B cell (primary cell): ENCODE data around the gene EEF1E1. TPM values are rescaled to one million over a fixed set of nuclear protein-coding genes. Genes with fewer than 3 reads are reported as not detected.

Experiments
- ATAC-seq: fragments of 200-7000 bp; cut with Tn5 transposase; one replicate; pipeline ENCODE4 v1.10.0; 2021; ENCODE audit warnings: low read depth, mild to moderate bottlenecking, moderate number of reproducible peaks, moderate library complexity
- CTCF ChIA-PET: fragments of 350-600 bp; sonication (Branson Sonifier 250); formaldehyde crosslinking; loops from one replicate; lab custom pipeline; 2021; ENCODE audit warnings: antibody characterized with exemption, inconsistent platforms; lab: Charles Lee
- POLR2A ChIA-PET: fragments of 350-600 bp; sonication (Branson Sonifier 250); formaldehyde crosslinking; loops from one replicate; lab custom pipeline; 2021; ENCODE audit warnings: antibody characterized with exemption; lab: Charles Lee
- DNase-seq: peaks from one replicate; pipeline ENCODE4 v3.0.0; 2013
- H2AFZ ChIP-seq: 2 replicates; pipeline ENCODE4 v1.6.1; 2012; ENCODE audit warnings: mild to moderate bottlenecking, low read depth, low read length; ENCODE audit not compliant: insufficient read depth, poor library complexity, severe bottlenecking
- H3K27ac ChIP-seq, 2 donors: 1 replicate in 1 of 2; 2 replicates in 1 of 2; pipeline ENCODE4 v1.5.1; 2012 to 2013; ENCODE audit warnings: low read length in 2 of 2, mild to moderate bottlenecking in 2 of 2, moderate library complexity in 1 of 2
- H3K27me3 ChIP-seq, 4 experiments: fragments of 200-600 bp in 1 of 4; sonication (generic) in 1 of 4; replicated peaks in 1 of 4; 1 replicate in 2 of 4; 2 replicates in 2 of 4; pipeline versions ENCODE4 v1.6.1 to v1.7.0; 2013 to 2016; ENCODE audit warnings: low read length in 3 of 4, mild to moderate bottlenecking in 2 of 4, mixed read lengths in 1 of 4, moderate library complexity in 1 of 4; ENCODE audit not compliant: insufficient read depth in 4 of 4, control insufficient read depth in 3 of 4; ENCODE audit errors: control extremely low read depth in 1 of 4
- H3K36me3 ChIP-seq, 2 experiments: replicated peaks in 1 of 2; 1 replicate in 1 of 2; 2 replicates in 1 of 2; pipeline versions ENCODE4 v1.6.1 to v1.7.1; 2013; ENCODE audit warnings: low read length in 1 of 2; ENCODE audit not compliant: insufficient read depth in 2 of 2, control insufficient read depth in 1 of 2; ENCODE audit errors: control extremely low read depth in 1 of 2, extremely low read depth in 1 of 2
- H3K4me1 ChIP-seq, 2 donors: fragments of 200-600 bp in 1 of 2; sonication (generic) in 1 of 2; 1 replicate in 1 of 2; 2 replicates in 1 of 2; pipeline versions ENCODE4 v1.5.1 to v1.6.1; 2013 to 2017; ENCODE audit warnings: low read length in 2 of 2; ENCODE audit not compliant: control insufficient read depth in 2 of 2, insufficient read depth in 2 of 2
- H3K4me2 ChIP-seq: replicated peaks from 2 replicates; pipeline ENCODE3; 2012; ENCODE audit warnings: mild to moderate bottlenecking, low read depth, low read length; ENCODE audit not compliant: poor library complexity, severe bottlenecking
- H3K4me3 ChIP-seq, 5 experiments: fragments of 200-600 bp in 1 of 5; sonication (generic) in 1 of 5; 1 replicate in 3 of 5; 2 replicates in 2 of 5; pipeline versions ENCODE4 v1.5.1 to v1.7.0; 2011 to 2016; ENCODE audit warnings: low read length in 4 of 5, mild to moderate bottlenecking in 4 of 5, low read depth in 2 of 5, control low read depth in 1 of 5, moderate library complexity in 1 of 5; ENCODE audit not compliant: insufficient read depth in 1 of 5; ENCODE audit errors: control extremely low read depth in 1 of 5, extremely low read depth in 1 of 5
- H3K79me2 ChIP-seq: fragments of 200-600 bp; sonication (generic); one replicate; pipeline ENCODE4 v1.6.0; 2016; ENCODE audit warnings: low read length; ENCODE audit not compliant: control insufficient read depth, insufficient read depth
- H3K9ac ChIP-seq: fragments of 200-600 bp; sonication (generic); 2 replicates; pipeline ENCODE4 v1.6.1; 2017; ENCODE audit warnings: mild to moderate bottlenecking, low read length, moderate library complexity
- H3K9me3 ChIP-seq, 3 donors: one replicate each; pipeline versions ENCODE4 v1.6.1 to v1.7.1; 2013; ENCODE audit warnings: low read length in 2 of 3; ENCODE audit not compliant: control insufficient read depth in 2 of 3, insufficient read depth in 1 of 3; ENCODE audit errors: control extremely low read depth in 1 of 3
- H4K20me1 ChIP-seq: 2 replicates; pipeline ENCODE4 v1.6.0; 2012; ENCODE audit warnings: mild to moderate bottlenecking, low read length; ENCODE audit not compliant: insufficient read depth, control insufficient read depth, poor library complexity, severe bottlenecking
- H3K27ac Mint-ChIP-seq: one replicate; pipeline ENCODE4 v1.8.0; 2021; ENCODE audit warnings: mixed read lengths
- H3K27me3 Mint-ChIP-seq: one replicate; pipeline ENCODE4 v1.8.0; 2021; ENCODE audit warnings: mixed read lengths
- H3K4me1 Mint-ChIP-seq: one replicate; pipeline ENCODE4 v1.8.0; 2021; ENCODE audit warnings: mixed read lengths
- H3K4me3 Mint-ChIP-seq: one replicate; pipeline ENCODE4 v1.8.0; 2021; ENCODE audit warnings: mixed read lengths
- H3K9me3 Mint-ChIP-seq: one replicate; pipeline ENCODE4 v1.8.0; 2022; ENCODE audit warnings: mixed read lengths; ENCODE audit not compliant: insufficient read depth
- EZH2 ChIP-seq: IDR thresholded peaks from 2 replicates; pipeline ENCODE4 v1.6.1; 2012; ENCODE audit warnings: borderline replicate concordance, low read depth, mild to moderate bottlenecking, moderate library complexity, low read length; ENCODE audit not compliant: insufficient read depth, poor library complexity, severe bottlenecking
- WGBS: methylation state at CpG from one replicate; pipeline ENCODE4 v1.1.5; 2013; ENCODE audit warnings: missing lambda C conversion rate; ENCODE audit not compliant: insufficient coverage; 5-methylcytosine and 5-hydroxymethylcytosine counted together
- intact Hi-C: fragments of 100-400 bp; cut with micrococcal nuclease; formaldehyde crosslinking; loops from one replicate; pipeline ENCODE4 v1.10.0; 2022
- polyA plus RNA-seq: library from polyadenylated mRNA; depleted of rRNA; stranded (reverse); fragments of >200 nt; gene quantifications from 2 replicates; pipeline ENCODE4 v1.2.3, GENCODE V29; 2012
- total RNA-seq, 2 donors: library from RNA; stranded (reverse); fragments of 120-200 nt in 1 of 2; gene quantifications; 1 replicate in 1 of 2; 2 replicates in 1 of 2; pipeline versions ENCODE4 v1.2.3 to v1.2.4, GENCODE V29; 2013 to 2022
- TF ChIP-seq, protein P1 (sequence below): fragments of 200-600 bp; IDR thresholded peaks from one replicate; pipeline ENCODE4 v1.8.0; 2022; ENCODE audit warnings: antibody characterized with exemption, mild to moderate bottlenecking

EEF1E1 gene
- total and polyA plus RNA-seq, 2 donors (not counting 1 experiment from before 2014, with no cell fraction given): 20.1 to 23.1 TPM

GRCh38 chr6:8079126-8079525 lies 23.2 kb downstream of the EEF1E1 start:
- Histone ChIP-seq H3K9ac (no peak overlapping the region), H3K4me2 (no peak overlapping the region), H4K20me1 (no peaks in the 10 kb centered on the region), H2AFZ (no peak overlapping the region), H3K4me3 (no peak overlapping the region), H3K9me3 (no peaks in the 10 kb centered on the region), H3K27ac (no peak overlapping the region), H3K27me3 (no peaks in the 10 kb centered on the region), H3K4me1 (peaks cover 3 to 5% of the 10 kb centered on the region in 2 donors), H3K79me2 (no peaks in the 10 kb centered on the region), H3K36me3 (peaks cover 1 to 11% of the 10 kb centered on the region in 2 experiments)
- Mint-ChIP-seq H3K4me3 (no peak overlapping the region), H3K9me3 (no peaks in the 10 kb centered on the region), H3K27me3 (no peaks in the 10 kb centered on the region), H3K27ac (no peak overlapping the region), H3K4me1 (peaks cover 4% of the 10 kb centered on the region)
- WGBS: no CpG with 5 or more reads among the region's 2 CpGs
- TF ChIP-seq, protein P1, sequence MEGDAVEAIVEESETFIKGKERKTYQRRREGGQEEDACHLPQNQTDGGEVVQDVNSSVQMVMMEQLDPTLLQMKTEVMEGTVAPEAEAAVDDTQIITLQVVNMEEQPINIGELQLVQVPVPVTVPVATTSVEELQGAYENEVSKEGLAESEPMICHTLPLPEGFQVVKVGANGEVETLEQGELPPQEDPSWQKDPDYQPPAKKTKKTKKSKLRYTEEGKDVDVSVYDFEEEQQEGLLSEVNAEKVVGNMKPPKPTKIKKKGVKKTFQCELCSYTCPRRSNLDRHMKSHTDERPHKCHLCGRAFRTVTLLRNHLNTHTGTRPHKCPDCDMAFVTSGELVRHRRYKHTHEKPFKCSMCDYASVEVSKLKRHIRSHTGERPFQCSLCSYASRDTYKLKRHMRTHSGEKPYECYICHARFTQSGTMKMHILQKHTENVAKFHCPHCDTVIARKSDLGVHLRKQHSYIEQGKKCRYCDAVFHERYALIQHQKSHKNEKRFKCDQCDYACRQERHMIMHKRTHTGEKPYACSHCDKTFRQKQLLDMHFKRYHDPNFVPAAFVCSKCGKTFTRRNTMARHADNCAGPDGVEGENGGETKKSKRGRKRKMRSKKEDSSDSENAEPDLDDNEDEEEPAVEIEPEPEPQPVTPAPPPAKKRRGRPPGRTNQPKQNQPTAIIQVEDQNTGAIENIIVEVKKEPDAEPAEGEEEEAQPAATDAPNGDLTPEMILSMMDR: no peak
- TF ChIP-seq EZH2: no peak
- DNase-seq (no peak), ATAC-seq (no peak)
- intact Hi-C loops: no loop called here
- CTCF ChIA-PET: no interaction called here
- POLR2A ChIA-PET: no interaction called here

DNA sequence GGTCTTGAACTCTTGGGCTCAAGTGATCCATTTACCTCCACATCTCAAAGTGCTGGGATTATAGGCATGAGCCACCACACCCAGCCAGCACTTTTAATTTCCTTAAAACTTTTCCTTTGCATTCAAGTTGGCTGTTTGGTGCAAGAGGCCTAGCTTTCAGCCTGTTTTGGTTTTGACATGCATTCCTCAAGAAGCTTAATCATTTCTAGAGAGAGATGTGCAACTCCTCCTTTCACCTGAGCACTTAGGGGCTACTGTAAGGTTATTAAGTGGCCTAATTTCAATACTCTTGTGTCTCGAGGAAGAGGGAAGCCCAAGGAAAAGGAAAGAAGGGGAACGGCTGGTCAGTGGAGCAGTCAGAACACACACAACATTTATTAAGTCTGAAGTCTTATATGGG lies 24.4 kb downstream of the EEF1E1 start:
- Histone ChIP-seq H3K4me2 (no peak overlapping the region), H3K9ac (no peak overlapping the region), H3K4me3 (no peak overlapping the region), H3K36me3 (peaks cover 1 to 10% of the 10 kb centered on the region in 2 experiments), H3K9me3 (no peaks in the 10 kb centered on the region), H3K79me2 (no peaks in the 10 kb centered on the region), H3K4me1 (peaks cover 3 to 5% of the 10 kb centered on the region in 2 donors), H2AFZ (no peak overlapping the region), H3K27me3 (no peaks in the 10 kb centered on the region), H3K27ac (no peak overlapping the region), H4K20me1 (no peaks in the 10 kb centered on the region)
- H3K4me3 Mint-ChIP-seq: no peak overlapping the region
- no peaks in the 10 kb centered on the region for H3K9me3 Mint-ChIP-seq
- WGBS: no CpG with 5 or more reads among the region's 2 CpGs
- ChIA-PET CTCF (no interaction called here), POLR2A (interaction anchor here (0.6 kb wide), 1 partner anchor 616 kb away, joined by 3 read pairs; no protein-coding TSS in a partner anchor)
- TF ChIP-seq, protein P1: no peak
- no peak for TF ChIP-seq EZH2
- intact Hi-C loops: no loop called here
- H3K4me1 Mint-ChIP-seq: peaks cover 4% of the 10 kb centered on the region
- no peaks in the 10 kb centered on the region for H3K27me3 Mint-ChIP-seq
- H3K27ac Mint-ChIP-seq: no peak overlapping the region
- ATAC-seq: no peak
- no peak for DNase-seq
